GM21528 (cell line): ENCODE data around the gene MYH16.
"Not testable (repeated sequence)": the region's sequence is repeated elsewhere in the genome, so short reads cannot be mapped to it uniquely, and the experiment has no call there.

Source experiments
- ATAC-seq: cut with Tn5 transposase; IDR thresholded peaks from one replicate; pipeline ENCODE4 v1.9.1; 2021; ENCODE audit warnings: mild to moderate bottlenecking, moderate library complexity; ENCODE audit not compliant: unreplicated experiment, low FRiP score

Gene MYH16

GRCh38 chr7:99272476-99273045 lies at the start of gene MYH16:
Gene MYH16 (plus strand): TSS chr7:99272839.
- ATAC-seq = no peak

DNA sequence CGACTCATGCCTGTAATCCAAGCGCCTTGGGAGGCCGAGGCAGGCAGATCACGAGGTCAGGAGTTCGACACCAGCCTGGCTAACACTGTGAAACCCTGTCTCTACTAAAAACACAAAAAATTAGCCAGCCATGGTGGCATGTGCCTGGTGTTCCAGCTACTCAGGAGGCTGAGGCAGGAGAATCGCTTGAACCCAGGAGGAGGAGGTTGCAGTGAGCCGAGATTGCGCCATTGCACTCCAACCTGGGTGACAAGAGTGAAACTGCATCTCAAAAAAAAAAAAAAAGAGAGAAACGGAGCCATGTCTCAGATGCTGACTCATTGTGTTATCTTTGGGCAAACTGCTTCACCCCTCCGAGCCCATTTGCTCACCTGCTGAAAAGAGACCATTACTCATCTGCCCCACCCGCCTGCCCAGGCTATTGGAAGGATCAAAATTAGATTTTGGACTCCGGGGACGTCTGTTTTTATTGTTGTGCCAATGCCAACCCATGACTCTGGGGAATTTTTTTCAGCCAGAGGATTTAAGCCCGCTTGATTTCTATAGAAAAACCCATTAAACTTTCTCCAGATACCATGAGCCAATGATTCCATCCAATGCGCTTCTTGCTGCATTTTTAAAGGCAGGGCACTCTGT lies 48.3 kb upstream of the MYH16 start:
- not testable (repeated sequence) for ATAC-seq

GRCh38 chr7:99224899-99225265 lies 47.8 kb upstream of the MYH16 start:
- no peak for ATAC-seq

DNA sequence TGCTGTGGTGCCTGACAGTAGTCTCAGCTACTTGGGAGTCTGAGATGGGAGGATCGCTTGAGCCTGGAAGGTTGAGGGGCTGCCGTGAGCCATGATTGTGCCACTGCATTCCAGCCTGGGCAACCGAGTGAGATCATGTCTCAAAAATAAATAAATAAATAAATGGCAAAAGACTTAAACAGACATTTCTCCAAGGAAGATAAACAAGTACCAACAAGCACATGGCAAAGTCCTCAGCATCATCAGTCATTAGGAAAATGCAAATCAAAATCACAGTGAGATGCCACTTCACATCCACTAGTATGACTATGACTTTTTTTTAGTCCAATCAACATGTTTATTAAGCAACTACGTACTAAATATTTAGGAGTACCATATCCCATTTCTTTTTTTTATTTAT lies 43.4 kb upstream of the MYH16 start:
- ATAC-seq = no peak

- ATAC-seq = no peak
These were observed 40.4 kb upstream of the MYH16 start for GRCh38 chr7:99232082-99232770.

GRCh38 chr7:99232955-99233354 lies 39.7 kb upstream of the MYH16 start:
- ATAC-seq = not testable (repeated sequence)

DNA sequence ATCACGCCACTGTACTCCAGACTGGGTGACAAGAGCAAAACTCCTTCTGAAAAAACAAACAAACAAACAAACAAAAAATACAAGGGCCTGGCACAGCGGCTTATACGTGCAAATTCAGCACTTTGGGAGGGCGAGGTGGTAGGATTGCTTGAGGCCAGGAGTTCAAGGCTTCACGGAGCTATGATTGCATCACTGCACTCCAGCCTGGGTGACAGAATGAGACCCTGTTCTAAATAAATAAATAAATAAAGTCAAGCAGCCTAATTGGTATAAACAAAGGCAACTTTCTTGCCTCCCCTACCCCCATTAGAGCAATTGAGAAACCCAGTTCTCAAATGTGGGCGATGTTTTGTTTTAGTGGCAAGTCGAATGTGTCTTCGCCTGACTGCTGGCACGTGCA lies 38.5 kb upstream of the MYH16 start:
- ATAC-seq = no peak

DNA sequence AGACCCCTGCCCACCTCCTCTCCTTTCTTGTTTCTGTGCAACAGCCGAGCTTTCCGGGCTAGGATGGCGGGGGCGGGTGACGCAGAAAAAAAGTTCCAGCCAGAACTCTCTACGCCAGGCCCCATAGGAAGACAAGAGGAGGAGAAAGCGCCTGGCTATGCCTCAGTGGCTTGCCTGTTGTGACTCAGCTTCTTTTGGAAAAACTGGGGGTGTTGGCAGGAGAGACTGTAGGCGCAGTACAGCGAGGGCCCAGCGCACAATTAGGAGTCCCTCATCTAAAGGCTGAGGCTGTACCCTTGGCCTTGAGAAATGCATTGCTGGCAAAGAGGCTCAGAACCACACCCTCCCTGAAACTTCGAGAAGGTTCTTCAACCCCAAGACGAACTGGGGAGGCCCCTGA lies 36.7 kb upstream of the MYH16 start:
- no peak for ATAC-seq

GRCh38 chr7:99237876-99238275 lies 34.8 kb upstream of the MYH16 start:
- ATAC-seq = not testable (repeated sequence)

GRCh38 chr7:99238558-99239341 lies 33.9 kb upstream of the MYH16 start:
- ATAC-seq = no peak

GRCh38 chr7:99242682-99243081 lies 30.0 kb upstream of the MYH16 start:
- ATAC-seq = no peak

- ATAC-seq = no peak
These were observed 28.8 kb upstream of the MYH16 start for GRCh38 chr7:99243751-99244337.

DNA sequence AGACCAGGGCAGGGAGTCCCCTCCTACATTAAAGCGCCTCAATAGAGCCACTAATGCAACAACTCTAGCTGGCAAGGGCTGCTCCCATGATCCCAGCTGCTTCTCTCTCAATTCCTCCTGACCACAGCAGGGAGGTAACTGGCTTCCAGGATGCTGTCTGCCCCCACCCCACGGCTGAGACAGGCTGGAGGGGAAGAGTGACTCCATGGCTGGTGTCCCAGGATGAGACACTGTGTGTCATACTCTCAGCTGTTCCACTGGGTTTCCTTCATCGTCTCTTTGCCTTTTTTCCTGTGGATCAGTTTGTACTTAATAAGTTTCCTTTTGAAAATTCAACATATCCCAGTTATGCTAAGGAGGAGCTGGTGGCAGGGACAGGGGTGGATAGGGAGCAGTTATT lies 27.7 kb upstream of the MYH16 start:
- no peak for ATAC-seq

- no peak for ATAC-seq
These were observed 24.1 kb upstream of the MYH16 start for GRCh38 chr7:99248391-99249095.

GRCh38 chr7:99249985-99250575 lies 22.6 kb upstream of the MYH16 start:
- no peak for ATAC-seq

GRCh38 chr7:99252166-99252895 lies 20.3 kb upstream of the MYH16 start:
- ATAC-seq = no peak

GRCh38 chr7:99253369-99253768 lies 19.3 kb upstream of the MYH16 start:
- ATAC-seq = no peak

DNA sequence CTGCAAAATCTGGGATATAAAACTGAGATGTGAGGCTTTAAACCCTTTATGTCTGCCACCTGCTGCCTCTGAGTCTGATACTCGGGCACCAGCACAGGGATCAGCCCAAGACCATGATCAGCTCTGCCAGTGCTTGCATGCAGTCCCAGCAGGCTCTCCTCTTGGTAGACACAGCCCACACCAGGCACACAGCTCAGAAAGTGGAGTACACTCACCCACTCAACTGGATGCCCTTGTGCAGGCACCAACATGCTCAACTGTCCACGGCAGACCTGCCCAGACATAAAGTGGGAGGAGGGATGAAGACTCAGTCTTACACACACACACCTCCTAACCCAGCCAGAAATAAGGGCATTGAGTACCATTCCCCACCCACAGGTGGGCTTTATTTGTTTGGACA lies 18.2 kb upstream of the MYH16 start:
- no peak for ATAC-seq

DNA sequence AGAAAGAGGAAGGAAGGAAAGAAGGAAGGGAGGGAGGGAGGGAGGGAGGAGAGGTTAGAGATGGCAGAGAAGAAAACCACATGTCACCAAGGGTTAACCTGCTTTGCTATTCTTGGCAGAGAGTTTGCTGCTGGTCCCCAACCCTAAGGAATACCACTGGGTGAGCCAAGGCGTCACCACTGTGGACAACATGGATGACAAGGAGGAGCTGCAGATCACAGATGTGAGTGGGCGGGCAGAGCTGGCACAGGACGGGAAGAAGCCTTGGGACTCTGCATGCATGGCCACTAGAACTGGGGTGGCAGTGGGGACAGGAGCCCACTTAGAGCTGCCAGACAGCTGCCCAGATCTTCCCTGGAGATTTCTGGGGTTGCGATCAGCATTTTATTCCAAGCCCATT lies 17.2 kb upstream of the MYH16 start:
- no peak for ATAC-seq
